ENCODE data around the gene PPIA. TPM values are rescaled to one million over a fixed set of nuclear protein-coding genes. Genes with fewer than 3 reads are reported as not detected.
"Not testable (repeated sequence)": the region's sequence is repeated elsewhere in the genome, so short reads cannot be mapped to it uniquely, and the experiment has no call there.

PPIA gene
- polyA plus RNA-seq, 2 of the 4 experiments (the other 2 are of a cell fraction): 5,366 to 6,488 TPM

GRCh38 chr7:44802418-44803025, 6.0 kb downstream of the PPIA start:
- TF ChIP-seq EHMT2 (IDR thresholded peaks at IDR 0.05; ENCODE audit: low read depth): no peak
- no peak for TF ChIP-seq RNF2 (IDR thresholded peaks at IDR 0.05; ENCODE audit: borderline replicate concordance, low read depth)
- TF ChIP-seq HDAC2 (IDR thresholded peaks at IDR 0.05): no peak
- TF ChIP-seq E2F6 (IDR thresholded peaks at IDR 0.05; ENCODE audit: borderline replicate concordance, low read depth): no peak
- TF ChIP-seq CHD4 (IDR thresholded peaks at IDR 0.05; ENCODE audit: borderline replicate concordance): no peak
- no peak for TF ChIP-seq BCL3 (IDR thresholded peaks at IDR 0.05)
- TF ChIP-seq NPAS2 (CRISPR knock-in tag; IDR thresholded peaks at IDR 0.05; ENCODE audit: borderline replicate concordance): no peak
- TF ChIP-seq HOXB5 (CRISPR knock-in tag; IDR thresholded peaks at IDR 0.05): no peak
- TF ChIP-seq POLR2A (IDR thresholded peaks at IDR 0.05; ENCODE audit: low read length): no peak
- no peak for TF ChIP-seq TP53 (CRISPR knock-in tag; IDR thresholded peaks at IDR 0.05)
- no peak for TF ChIP-seq HOXA7 (CRISPR knock-in tag; IDR thresholded peaks at IDR 0.05)
- no peak for TF ChIP-seq NR3C1 (IDR thresholded peaks at IDR 0.05)
- TF ChIP-seq REST (IDR thresholded peaks at IDR 0.05): no peak
- TF ChIP-seq CTCF (IDR thresholded peaks at IDR 0.05): no peak
- no peak for TF ChIP-seq ZC3H11A (IDR thresholded peaks at IDR 0.05)
- CTCF ChIA-PET: interaction anchor here (1.2 to 4.3 kb wide), 2 partner anchors 9 to 45 kb away, joined by 4 to 16 read pairs; partner anchors contain the start of gene H2AZ2
- peak in 1 of 2 experiments; percentile 27; a peak in 1 of 6 replicates for ATAC-seq
- Histone ChIP-seq H3K27ac (no peak overlapping the region), H3K4me2 (no peak overlapping the region), H3K4me3 (no peak overlapping the region), H3K4me1 (peaks cover 21% of the 10 kb centered on the region), H3K9me3 (no peaks in the 10 kb centered on the region)
- 98% methylated on average over 5 of the region's 5 CpGs for WGBS (ENCODE audit: missing lambda C conversion rate)
- no peak for FAIRE-seq
- POLR2A ChIA-PET: no interaction called here
- no peak for DNase-seq (ENCODE audit: low read depth in 1 of 2, low spot score in 1 of 2)

GRCh38 chr7:44803828-44804519, 7.5 kb downstream of the PPIA start:
- 90% methylated on average over 10 of the region's 10 CpGs for WGBS (ENCODE audit: missing lambda C conversion rate)
- ChIA-PET POLR2A (interaction anchor here (0.7 to 1.0 kb wide), 2 partner anchors 44 to 80 kb away, joined by 3 read pairs; partner anchors contain the start of gene H2AZ2), CTCF (interaction anchor here (0.6 to 4.3 kb wide), 4 partner anchors 12 to 106 kb away, joined by 3 to 16 read pairs (median 4); partner anchors contain the start of gene H2AZ2)
- not testable (repeated sequence) for H3K4me3 ChIP-seq; DNase-seq (ENCODE audit: low read depth in 1 of 2, low spot score in 1 of 2); FAIRE-seq; H3K9me3 ChIP-seq; H3K4me2 ChIP-seq; H3K27ac ChIP-seq
- H3K4me1 ChIP-seq: peaks cover 20% of the 10 kb centered on the region
- ATAC-seq: peak in 1 of 2 experiments; percentile 2; a peak in 2 of 6 replicates
- peak; percentile 60; the same call in 1 of the 2 replicates for TF ChIP-seq PBX3 (IDR thresholded peaks at IDR 0.05)
